ENCODE data around the gene BHMT2. TPM values are rescaled to one million over a fixed set of nuclear protein-coding genes. Genes with fewer than 3 reads are reported as not detected.
A peak's percentile ranks its signal among the peaks of the same experiment; 100 is the strongest.

Gene BHMT2
- total and polyA plus RNA-seq, 3 donors from 2014 or later = 10.1 to 12.0 (median 10.1) TPM

GRCh38 chr5:79056847-79057246 lies 12.7 kb upstream of the BHMT2 start:
- no peaks in the 10 kb centered on the region for H3K36me3 ChIP-seq (ENCODE audit: low read depth, missing control alignments)
- no peaks in the 10 kb centered on the region for H3K27me3 ChIP-seq
- no peak for DNase-seq
- intact Hi-C loops (cut with DNase I; ENCODE audit: low total_unique reads) = no loop called here
- TF ChIP-seq POLR2A (IDR thresholded peaks at IDR 0.05) = no peak
- TF ChIP-seq CTCF (IDR thresholded peaks at IDR 0.05) = no peak
- no peak overlapping the region for H3K4me3 ChIP-seq
- H3K9me3 ChIP-seq = no peaks in the 10 kb centered on the region
- H3K4me1 ChIP-seq = no peaks in the 10 kb centered on the region
- no peak overlapping the region for H3K27ac ChIP-seq

GRCh38 chr5:79059674-79060073 lies 9.9 kb upstream of the BHMT2 start:
- Histone ChIP-seq H3K4me3 (no peak overlapping the region), H3K9me3 (no peaks in the 10 kb centered on the region), H3K36me3 (ENCODE audit: low read depth, missing control alignments) (no peaks in the 10 kb centered on the region), H3K27me3 (no peaks in the 10 kb centered on the region), H3K4me1 (no peaks in the 10 kb centered on the region), H3K27ac (no peak overlapping the region)
- WGBS, 2 donors = 85 to 86% methylated on average over 4 of the region's 4 CpGs
- no peak for DNase-seq
- intact Hi-C loops (cut with DNase I; ENCODE audit: low total_unique reads) = no loop called here
- TF ChIP-seq POLR2A (IDR thresholded peaks at IDR 0.05) (no peak), CTCF (IDR thresholded peaks at IDR 0.05) (no peak)

- no peaks in the 10 kb centered on the region for H3K27me3 ChIP-seq
- H3K9me3 ChIP-seq = no peaks in the 10 kb centered on the region
- no peak overlapping the region for H3K27ac ChIP-seq
- WGBS, 2 donors = 91 to 95% methylated on average over 3 of the region's 3 CpGs
- DNase-seq = no peak
- no peak for TF ChIP-seq POLR2A (IDR thresholded peaks at IDR 0.05)
- TF ChIP-seq CTCF (IDR thresholded peaks at IDR 0.05) = no peak
- H3K4me3 ChIP-seq = no peak overlapping the region
- no peaks in the 10 kb centered on the region for H3K36me3 ChIP-seq (ENCODE audit: low read depth, missing control alignments)
- no peaks in the 10 kb centered on the region for H3K4me1 ChIP-seq
- intact Hi-C loops (cut with DNase I; ENCODE audit: low total_unique reads) = no loop called here
These were observed 7.1 kb upstream of the BHMT2 start for GRCh38 chr5:79062436-79062835.

- WGBS, 2 donors = 9 to 27% methylated on average over 9 of the region's 9 CpGs
- no peaks in the 10 kb centered on the region for H3K36me3 ChIP-seq (ENCODE audit: low read depth, missing control alignments)
- peak overlapping the region; percentile 58 to 67 for H3K4me3 ChIP-seq
- H3K4me1 ChIP-seq = no peaks in the 10 kb centered on the region
- no peaks in the 10 kb centered on the region for H3K27me3 ChIP-seq
- no peaks in the 10 kb centered on the region for H3K9me3 ChIP-seq
- intact Hi-C loops (cut with DNase I; ENCODE audit: low total_unique reads) = no loop called here
- peak overlapping the region; percentile 68 to 75 for H3K27ac ChIP-seq
- no peak for TF ChIP-seq CTCF (IDR thresholded peaks at IDR 0.05)
- TF ChIP-seq POLR2A (IDR thresholded peaks at IDR 0.05) = no peak
- peak; percentile 22 for DNase-seq
These were observed 742 bp downstream of the BHMT2 start for GRCh38 chr5:79070350-79070667.

- Histone ChIP-seq H3K27me3 (no peaks in the 10 kb centered on the region), H3K4me1 (no peaks in the 10 kb centered on the region), H3K9me3 (no peaks in the 10 kb centered on the region), H3K36me3 (ENCODE audit: low read depth, missing control alignments) (no peaks in the 10 kb centered on the region), H3K4me3 (no peak overlapping the region), H3K27ac (no peak overlapping the region)
- TF ChIP-seq POLR2A (IDR thresholded peaks at IDR 0.05) = no peak
- no peak for TF ChIP-seq CTCF (IDR thresholded peaks at IDR 0.05)
- 86 to 93% methylated on average over 6 of the region's 6 CpGs for WGBS, 2 donors
- DNase-seq = no peak
- intact Hi-C loops (cut with DNase I; ENCODE audit: low total_unique reads) = no loop called here
These were observed 5.1 kb downstream of the BHMT2 start for GRCh38 chr5:79074641-79075040.

All from testis (tissue), 3 donors.